ENCODE data around the gene SPATA46. TPM values are rescaled to one million over a fixed set of nuclear protein-coding genes. Genes with fewer than 3 reads are reported as not detected.

Gene SPATA46
- total RNA-seq, 1 donor from 2014 or later: not detected

GRCh38 chr1:162367772-162368171, 8.9 kb downstream of the SPATA46 start:
- Mint-ChIP-seq H3K4me1 (ENCODE audit: low read depth, unreplicated experiment) (peaks cover 11% of the 10 kb centered on the region), H3K4me3 (ENCODE audit: unreplicated experiment) (no peak overlapping the region), H3K9me3 (ENCODE audit: unreplicated experiment) (no peaks in the 10 kb centered on the region), H3K27ac (ENCODE audit: unreplicated experiment) (no peak overlapping the region), H3K36me3 (ENCODE audit: low read depth, unreplicated experiment) (peaks cover 2% of the 10 kb centered on the region), H3K27me3 (ENCODE audit: low read depth, unreplicated experiment) (peaks cover 6% of the 10 kb centered on the region)
- FAIRE-seq (no peak), DNase-seq (ENCODE audit: low read depth) (no peak)
- Histone ChIP-seq H3K36me3 (ENCODE audit: insufficient read depth, low read length) (no peaks in the 10 kb centered on the region), H3K4me1 (ENCODE audit: insufficient read depth, low read length) (peaks cover 18% of the 10 kb centered on the region), H4K20me1 (ENCODE audit: insufficient read depth, low read length) (no peaks in the 10 kb centered on the region), H3K79me2 (ENCODE audit: insufficient read depth, low read length) (no peaks in the 10 kb centered on the region), H3K27me3 (ENCODE audit: insufficient read depth, low read length) (no peaks in the 10 kb centered on the region), H3K27ac (ENCODE audit: low read depth, low read length) (no peak overlapping the region), H3K9me3 (ENCODE audit: insufficient read depth, low read depth, low read length) (no peaks in the 10 kb centered on the region), H3K4me3 (ENCODE audit: insufficient read depth, low read depth, low read length) (no peak overlapping the region), H2AFZ (ENCODE audit: low read depth, low read length) (no peak overlapping the region), H3K9ac (ENCODE audit: low read length) (no peak overlapping the region), H3K4me2 (ENCODE audit: low read length) (no peak overlapping the region)
- TF ChIP-seq EZH2 (IDR thresholded peaks at IDR 0.05; ENCODE audit: insufficient read depth, low read length) (no peak), CTCF (IDR thresholded peaks at IDR 0.05; ENCODE audit: insufficient read depth, low read depth, low read length) (no peak)

GRCh38 chr1:162367073-162367472, 9.6 kb downstream of the SPATA46 start:
- Histone ChIP-seq H3K9me3 (ENCODE audit: insufficient read depth, low read depth, low read length) (no peaks in the 10 kb centered on the region), H3K27ac (ENCODE audit: low read depth, low read length) (no peak overlapping the region), H3K79me2 (ENCODE audit: insufficient read depth, low read length) (no peaks in the 10 kb centered on the region), H3K4me3 (ENCODE audit: insufficient read depth, low read depth, low read length) (no peak overlapping the region), H3K27me3 (ENCODE audit: insufficient read depth, low read length) (no peaks in the 10 kb centered on the region), H3K36me3 (ENCODE audit: insufficient read depth, low read length) (no peaks in the 10 kb centered on the region), H3K4me2 (ENCODE audit: low read length) (no peak overlapping the region), H3K9ac (ENCODE audit: low read length) (no peak overlapping the region), H2AFZ (ENCODE audit: low read depth, low read length) (no peak overlapping the region), H4K20me1 (ENCODE audit: insufficient read depth, low read length) (no peaks in the 10 kb centered on the region), H3K4me1 (ENCODE audit: insufficient read depth, low read length) (peaks cover 13% of the 10 kb centered on the region)
- no peak overlapping the region for H3K4me3 Mint-ChIP-seq (ENCODE audit: unreplicated experiment)
- H3K27me3 Mint-ChIP-seq (ENCODE audit: low read depth, unreplicated experiment): peaks cover 6% of the 10 kb centered on the region
- H3K4me1 Mint-ChIP-seq (ENCODE audit: low read depth, unreplicated experiment): peaks cover 7% of the 10 kb centered on the region
- DNase-seq (ENCODE audit: low read depth): no peak
- TF ChIP-seq EZH2 (IDR thresholded peaks at IDR 0.05; ENCODE audit: insufficient read depth, low read length) (no peak), CTCF (IDR thresholded peaks at IDR 0.05; ENCODE audit: insufficient read depth, low read depth, low read length) (no peak)
- H3K9me3 Mint-ChIP-seq (ENCODE audit: unreplicated experiment): no peaks in the 10 kb centered on the region
- H3K27ac Mint-ChIP-seq (ENCODE audit: unreplicated experiment): no peak overlapping the region
- peaks cover 2% of the 10 kb centered on the region for H3K36me3 Mint-ChIP-seq (ENCODE audit: low read depth, unreplicated experiment)
- no peak for FAIRE-seq

GRCh38 chr1:162366671-162367070, 10.0 kb downstream of the SPATA46 start:
- DNase-seq (ENCODE audit: low read depth): no peak
- no peaks in the 10 kb centered on the region for H3K79me2 ChIP-seq (ENCODE audit: insufficient read depth, low read length)
- Mint-ChIP-seq H3K27ac (ENCODE audit: unreplicated experiment) (no peak overlapping the region), H3K4me1 (ENCODE audit: low read depth, unreplicated experiment) (peaks cover 3% of the 10 kb centered on the region), H3K27me3 (ENCODE audit: low read depth, unreplicated experiment) (peaks cover 6% of the 10 kb centered on the region), H3K4me3 (ENCODE audit: unreplicated experiment) (no peak overlapping the region), H3K36me3 (ENCODE audit: low read depth, unreplicated experiment) (peaks cover 2% of the 10 kb centered on the region), H3K9me3 (ENCODE audit: unreplicated experiment) (no peaks in the 10 kb centered on the region)
- H4K20me1 ChIP-seq (ENCODE audit: insufficient read depth, low read length): no peaks in the 10 kb centered on the region
- TF ChIP-seq EZH2 (IDR thresholded peaks at IDR 0.05; ENCODE audit: insufficient read depth, low read length) (no peak), CTCF (IDR thresholded peaks at IDR 0.05; ENCODE audit: insufficient read depth, low read depth, low read length) (no peak)
- no peak for FAIRE-seq
- H3K36me3 ChIP-seq (ENCODE audit: insufficient read depth, low read length): no peaks in the 10 kb centered on the region
- H3K27me3 ChIP-seq (ENCODE audit: insufficient read depth, low read length): no peaks in the 10 kb centered on the region
- peaks cover 9% of the 10 kb centered on the region for H3K4me1 ChIP-seq (ENCODE audit: insufficient read depth, low read length)
- H2AFZ ChIP-seq (ENCODE audit: low read depth, low read length): no peak overlapping the region
- H3K9me3 ChIP-seq (ENCODE audit: insufficient read depth, low read depth, low read length): no peaks in the 10 kb centered on the region
- H3K27ac ChIP-seq (ENCODE audit: low read depth, low read length): no peak overlapping the region
- H3K4me2 ChIP-seq (ENCODE audit: low read length): no peak overlapping the region
- no peak overlapping the region for H3K4me3 ChIP-seq (ENCODE audit: insufficient read depth, low read depth, low read length)
- H3K9ac ChIP-seq (ENCODE audit: low read length): no peak overlapping the region
